ENCODE measurements around the gene GINS1. TPM values are rescaled to one million over a fixed set of nuclear protein-coding genes. Genes with fewer than 3 reads are reported as not detected.

The GINS1 gene
- total and polyA plus RNA-seq, 2 experiments from 2014 or later = 32.0 to 65.4 TPM

DNA sequence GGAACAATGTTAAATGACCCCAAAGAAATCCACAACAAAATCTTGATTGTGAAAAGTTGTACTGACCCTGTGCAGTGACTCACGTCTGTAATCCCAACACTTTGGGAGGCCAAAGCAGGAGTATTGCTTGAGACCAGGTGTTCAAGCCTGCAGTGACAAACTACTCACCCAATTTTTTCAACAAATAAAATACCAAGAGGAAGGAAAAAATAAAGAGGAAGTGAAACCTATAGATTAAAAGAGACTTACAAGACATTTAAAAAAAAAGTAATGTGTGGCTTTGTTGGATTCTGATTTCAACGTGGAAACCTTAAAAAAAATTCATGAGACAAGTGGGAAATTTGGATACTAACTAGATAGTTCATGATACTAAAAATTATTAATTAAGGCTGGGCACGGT, 31.9 kb downstream of the GINS1 start:
- Mint-ChIP-seq H3K27ac (0 out of 2 replicates have a peak overlapping the region, but pooled peaks have one; percentile 26), H3K27me3 (ENCODE audit: insufficient read depth, low read depth, poor library complexity) (no peaks in the 10 kb centered on the region), H3K36me3 (ENCODE audit: low read depth) (peaks cover 77% of the 10 kb centered on the region), H3K4me1 (peaks cover 15% of the 10 kb centered on the region), H3K4me3 (no peak overlapping the region), H3K9me3 (no peaks in the 10 kb centered on the region)
- H3F3A ChIP-seq (replicated peaks; ENCODE audit: low read depth) = 0 out of 2 replicates have a peak, but pooled peaks cover 3% of the 10 kb centered on the region
- peaks cover 15% of the 10 kb centered on the region; the same call in 1 of the 2 replicates for H3K4me1 ChIP-seq (ENCODE audit: insufficient read depth)
- peaks cover 30% of the 10 kb centered on the region; the same call in 1 of the 2 replicates for H3K36me3 ChIP-seq (ENCODE audit: insufficient read depth)
- H2AFZ ChIP-seq = no peak overlapping the region
- H3K4me2 ChIP-seq = no peak overlapping the region
- H3K79me2 ChIP-seq (replicated peaks; ENCODE audit: insufficient read depth) = no peaks in the 10 kb centered on the region
- H3K27ac ChIP-seq (ENCODE audit: low read depth) = no peak overlapping the region
- no peaks in the 10 kb centered on the region; the same call in 1 of the 2 replicates for H4K20me1 ChIP-seq (replicated peaks; ENCODE audit: insufficient read depth)
- H3K4me3 ChIP-seq = no peak overlapping the region
- DNase-seq (ENCODE audit: low spot score) (no peak), ATAC-seq (no peak)
- no peaks in the 10 kb centered on the region for H3K9me2 ChIP-seq (ENCODE audit: insufficient read depth)
- TF ChIP-seq POLR2AphosphoS5 (IDR thresholded peaks at IDR 0.05; ENCODE audit: low read depth) (no peak), ZNF114 (CRISPR knock-in tag; IDR thresholded peaks at IDR 0.05) (no peak), EZH2phosphoT487 (IDR thresholded peaks at IDR 0.05; ENCODE audit: unreplicated experiment) (no peak), ZNF331 (CRISPR knock-in tag; IDR thresholded peaks at IDR 0.05; ENCODE audit: low read depth) (no peak), NANOG (IDR thresholded peaks at IDR 0.05; ENCODE audit: borderline replicate concordance) (no peak)
- TF ChIP-seq, protein P1, sequence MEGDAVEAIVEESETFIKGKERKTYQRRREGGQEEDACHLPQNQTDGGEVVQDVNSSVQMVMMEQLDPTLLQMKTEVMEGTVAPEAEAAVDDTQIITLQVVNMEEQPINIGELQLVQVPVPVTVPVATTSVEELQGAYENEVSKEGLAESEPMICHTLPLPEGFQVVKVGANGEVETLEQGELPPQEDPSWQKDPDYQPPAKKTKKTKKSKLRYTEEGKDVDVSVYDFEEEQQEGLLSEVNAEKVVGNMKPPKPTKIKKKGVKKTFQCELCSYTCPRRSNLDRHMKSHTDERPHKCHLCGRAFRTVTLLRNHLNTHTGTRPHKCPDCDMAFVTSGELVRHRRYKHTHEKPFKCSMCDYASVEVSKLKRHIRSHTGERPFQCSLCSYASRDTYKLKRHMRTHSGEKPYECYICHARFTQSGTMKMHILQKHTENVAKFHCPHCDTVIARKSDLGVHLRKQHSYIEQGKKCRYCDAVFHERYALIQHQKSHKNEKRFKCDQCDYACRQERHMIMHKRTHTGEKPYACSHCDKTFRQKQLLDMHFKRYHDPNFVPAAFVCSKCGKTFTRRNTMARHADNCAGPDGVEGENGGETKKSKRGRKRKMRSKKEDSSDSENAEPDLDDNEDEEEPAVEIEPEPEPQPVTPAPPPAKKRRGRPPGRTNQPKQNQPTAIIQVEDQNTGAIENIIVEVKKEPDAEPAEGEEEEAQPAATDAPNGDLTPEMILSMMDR (conservative IDR thresholded peaks at IDR 0.05; ENCODE audit: low read depth in 2 of 2) = no peak
- TF ChIP-seq, protein P2, sequence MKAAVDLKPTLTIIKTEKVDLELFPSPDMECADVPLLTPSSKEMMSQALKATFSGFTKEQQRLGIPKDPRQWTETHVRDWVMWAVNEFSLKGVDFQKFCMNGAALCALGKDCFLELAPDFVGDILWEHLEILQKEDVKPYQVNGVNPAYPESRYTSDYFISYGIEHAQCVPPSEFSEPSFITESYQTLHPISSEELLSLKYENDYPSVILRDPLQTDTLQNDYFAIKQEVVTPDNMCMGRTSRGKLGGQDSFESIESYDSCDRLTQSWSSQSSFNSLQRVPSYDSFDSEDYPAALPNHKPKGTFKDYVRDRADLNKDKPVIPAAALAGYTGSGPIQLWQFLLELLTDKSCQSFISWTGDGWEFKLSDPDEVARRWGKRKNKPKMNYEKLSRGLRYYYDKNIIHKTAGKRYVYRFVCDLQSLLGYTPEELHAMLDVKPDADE (IDR thresholded peaks at IDR 0.05) = no peak
- no peaks in the 10 kb centered on the region for H3K27me3 ChIP-seq (ENCODE audit: insufficient read depth)

DNA sequence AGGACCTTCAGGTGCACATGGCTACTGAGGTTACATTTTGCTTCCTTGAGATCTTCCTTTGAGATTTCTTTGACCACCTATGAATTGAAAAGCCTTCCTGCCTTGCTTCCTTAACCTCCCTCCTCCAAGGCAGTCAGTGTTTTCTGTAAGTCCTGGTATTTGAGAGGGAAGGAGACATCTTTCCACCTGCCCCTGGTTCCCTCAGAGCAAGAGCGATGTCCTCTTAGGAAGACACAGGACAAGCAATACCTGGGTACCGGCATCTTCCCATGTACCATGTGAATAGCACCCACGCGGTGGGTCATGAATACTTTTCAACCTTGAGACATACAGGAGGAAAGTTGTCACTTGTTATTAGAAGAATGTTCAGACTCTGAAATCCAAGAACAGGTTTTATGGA, 37.1 kb downstream of the GINS1 start:
- Mint-ChIP-seq H3K9me3 (peaks cover 5% of the 10 kb centered on the region; the same call in 1 of the 3 replicates), H3K4me1 (no peaks in the 10 kb centered on the region), H3K27me3 (ENCODE audit: insufficient read depth, low read depth, poor library complexity) (no peaks in the 10 kb centered on the region), H3K4me3 (no peak overlapping the region), H3K36me3 (ENCODE audit: low read depth) (peaks cover 88% of the 10 kb centered on the region), H3K27ac (no peak overlapping the region)
- no peak for TF ChIP-seq POLR2AphosphoS5 (IDR thresholded peaks at IDR 0.05; ENCODE audit: low read depth)
- TF ChIP-seq, protein P2 (IDR thresholded peaks at IDR 0.05) = no peak
- H3K27me3 ChIP-seq (ENCODE audit: insufficient read depth) = no peaks in the 10 kb centered on the region
- H3K27ac ChIP-seq (ENCODE audit: low read depth) = no peak overlapping the region
- no peak for DNase-seq (ENCODE audit: low spot score)
- no peaks in the 10 kb centered on the region for H3K4me1 ChIP-seq (ENCODE audit: insufficient read depth)
- no peaks in the 10 kb centered on the region for H3K9me2 ChIP-seq (ENCODE audit: insufficient read depth)
- H3K36me3 ChIP-seq (ENCODE audit: insufficient read depth) = peaks cover 42% of the 10 kb centered on the region
- H2AFZ ChIP-seq = no peak overlapping the region
- no peaks in the 10 kb centered on the region; the same call in 1 of the 2 replicates for H4K20me1 ChIP-seq (replicated peaks; ENCODE audit: insufficient read depth)
- no peak overlapping the region for H3K4me2 ChIP-seq
- H3K4me3 ChIP-seq = no peak overlapping the region
- no peaks in the 10 kb centered on the region for H3K79me2 ChIP-seq (replicated peaks; ENCODE audit: insufficient read depth)
- no peaks in the 10 kb centered on the region; the same call in 1 of the 2 replicates for H3F3A ChIP-seq (replicated peaks; ENCODE audit: low read depth)
- ATAC-seq = no peak
